ENCODE data around the gene ZNF573. TPM values are rescaled to one million over a fixed set of nuclear protein-coding genes. Genes with fewer than 3 reads are reported as not detected.
"Not testable (repeated sequence)": the region's sequence is repeated elsewhere in the genome, so short reads cannot be mapped to it uniquely, and the experiment has no call there.

The ZNF573 gene
- total RNA-seq: 10 to 100 TPM in 5 of 8 experiments, 1 to 10 TPM in 3; 4.8 to 19.6 (median 11.3) TPM

DNA sequence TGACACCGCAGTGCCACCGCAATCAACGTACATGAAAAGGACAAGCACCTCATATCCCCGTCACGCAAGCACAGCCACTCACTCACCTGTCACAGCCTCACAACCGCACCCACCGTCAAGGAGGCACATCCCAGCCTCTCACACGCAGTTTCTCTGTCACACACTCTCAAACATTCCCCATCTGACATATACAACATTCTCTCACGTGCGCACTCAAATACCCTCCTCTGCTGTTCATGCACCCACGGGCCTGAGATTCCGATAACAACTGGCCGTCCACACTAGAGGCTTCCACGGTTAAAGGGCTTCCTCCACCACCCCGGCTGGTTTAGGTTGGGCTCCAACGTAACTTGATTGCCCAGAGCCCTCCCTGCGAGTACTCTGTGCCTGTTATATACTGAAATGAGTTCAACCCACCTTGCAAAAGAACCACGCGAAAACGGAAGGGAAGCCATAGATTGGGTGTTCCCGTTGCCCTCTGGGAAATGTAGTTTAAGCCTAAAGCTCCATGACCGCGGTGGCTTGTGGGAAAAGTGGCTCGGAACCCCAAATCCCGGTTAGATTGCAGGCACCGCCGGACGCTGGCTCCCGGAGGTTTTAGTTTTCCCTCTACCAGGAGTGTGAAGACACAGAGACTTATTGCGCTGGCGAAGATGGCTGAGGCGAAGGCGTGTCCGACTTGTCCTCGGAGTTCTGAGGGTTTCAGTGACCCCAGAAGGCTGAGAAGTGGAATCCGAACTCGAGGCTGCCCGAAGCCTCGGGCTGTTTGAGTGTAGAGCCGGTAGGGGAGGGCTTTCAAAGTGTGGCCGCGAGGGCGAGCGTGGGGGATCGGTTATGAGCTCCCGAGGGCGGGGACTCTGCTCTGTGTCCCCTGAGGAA, at the start of gene ZNF573:
TSS of gene ZNF573 (minus strand) at position 460 of the 879 bp plus-strand sequence. CDS start 5,857 bp downstream, outside the sequence.
- in situ Hi-C loops (cut with MboI; ENCODE audit: low pct_unique_long_range_greater_than_20kb in 2 of 9, low sequenced_read_pairs in 9 of 9, unreplicated experiment in 9 of 9): no loop called here
- 0 to 8% (median 0%) methylated on average over 1 to 15 of the region's 47 CpGs; no CpG with 5 or more reads in 2 of the 10 experiments for WGBS, 10 experiments
- H3K27ac ChIP-seq: peak within 1 kb of the TSS; percentile 83 to 85
- ATAC-seq (replicated peaks in 6 of 8): peak; percentile 91 to 96 (median 94)
- H3K4me1 ChIP-seq (replicated peaks in 1 of 2): peaks cover 0 to 3% of the 10 kb centered on the region in 2 donors
- peak within 1 kb of the TSS; percentile 74 to 95 (median 94) for H3K4me3 ChIP-seq

DNA sequence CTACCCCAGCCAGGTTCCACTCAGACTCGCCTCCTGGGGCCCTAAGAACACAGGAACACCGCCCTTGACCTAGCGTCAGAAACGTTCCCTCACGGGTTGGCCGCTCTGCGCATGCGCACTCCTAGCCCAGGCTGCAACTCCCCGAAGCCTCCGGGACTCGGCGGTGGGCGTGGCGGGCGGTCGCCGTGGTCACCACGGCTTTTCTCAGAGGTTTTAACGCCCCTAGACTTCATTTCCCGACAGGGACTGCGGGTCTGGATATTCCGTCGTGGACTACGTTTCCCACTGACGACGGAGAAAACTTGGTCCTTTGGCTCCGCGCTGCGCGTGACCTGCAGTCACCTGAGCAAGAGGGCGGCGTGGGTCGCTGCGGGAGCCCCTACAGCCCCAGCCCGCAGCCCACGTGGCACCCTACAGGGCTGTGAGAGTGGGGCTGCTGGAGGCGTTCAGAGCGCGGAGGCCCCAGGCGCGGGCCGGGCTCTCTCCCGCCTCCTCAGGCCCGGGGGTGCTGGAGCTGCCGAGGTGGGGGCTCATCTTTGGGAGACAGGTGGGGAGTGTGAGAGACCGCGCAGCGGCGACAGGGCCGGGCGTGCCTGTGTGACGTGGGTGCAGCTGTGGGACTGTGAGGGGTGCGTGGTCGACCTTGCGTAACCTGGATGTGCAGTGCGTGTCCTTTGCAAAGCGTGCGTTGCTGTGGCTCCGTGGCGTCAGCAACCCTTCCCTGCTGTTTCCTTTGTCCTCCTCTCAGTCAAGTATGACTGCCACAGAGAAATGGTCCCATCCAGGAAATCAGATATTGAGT, 38.0 kb upstream of the ZNF573 start:
- ATAC-seq (replicated peaks in 6 of 8): peak in 6 of 8 experiments; percentile 57 to 94 (median 94)
- 24 to 60% (median 41%) methylated on average over 5 to 23 of the region's 60 CpGs; no CpG with 5 or more reads in 5 of the 10 experiments for WGBS, 10 experiments
- peak overlapping the region; percentile 1 to 57 for H3K27ac ChIP-seq
- peak overlapping the region; percentile 35 to 51 (median 36) for H3K4me3 ChIP-seq
- H3K4me1 ChIP-seq (replicated peaks in 1 of 2): no peaks in the 10 kb centered on the region
- in situ Hi-C loops (cut with MboI; ENCODE audit: low pct_unique_long_range_greater_than_20kb in 2 of 9, low sequenced_read_pairs in 9 of 9, unreplicated experiment in 9 of 9): no loop called here

DNA sequence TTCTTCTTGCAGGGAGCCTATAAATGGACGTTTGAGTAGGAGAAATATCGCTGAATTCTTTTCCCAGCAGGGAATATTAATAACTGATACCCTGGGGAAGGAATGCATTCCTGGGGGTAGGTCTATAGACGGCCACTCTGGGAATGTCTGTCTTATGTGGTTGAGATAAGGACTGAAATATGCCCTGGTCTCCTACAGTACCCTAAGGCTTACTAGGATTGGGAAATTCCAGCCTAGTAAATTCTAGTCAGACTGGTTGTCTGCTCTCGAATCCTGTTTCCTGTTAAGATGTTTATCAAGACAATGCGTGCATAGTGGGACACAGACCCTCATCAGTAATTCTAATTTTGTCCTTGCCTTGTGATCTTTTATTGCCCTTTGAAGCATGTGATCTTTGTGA, 36.2 kb upstream of the ZNF573 start:
- H3K4me3 ChIP-seq; H3K27ac ChIP-seq; H3K4me1 ChIP-seq (replicated peaks in 1 of 2); in situ Hi-C loops (cut with MboI; ENCODE audit: low pct_unique_long_range_greater_than_20kb in 2 of 9, low sequenced_read_pairs in 9 of 9, unreplicated experiment in 9 of 9); ATAC-seq (replicated peaks in 6 of 8): not testable (repeated sequence)
- WGBS, 10 experiments: 13 to 92% (median 79%) methylated on average over 2 to 5 of the region's 5 CpGs; no CpG with 5 or more reads in 1 of the 10 experiments

DNA sequence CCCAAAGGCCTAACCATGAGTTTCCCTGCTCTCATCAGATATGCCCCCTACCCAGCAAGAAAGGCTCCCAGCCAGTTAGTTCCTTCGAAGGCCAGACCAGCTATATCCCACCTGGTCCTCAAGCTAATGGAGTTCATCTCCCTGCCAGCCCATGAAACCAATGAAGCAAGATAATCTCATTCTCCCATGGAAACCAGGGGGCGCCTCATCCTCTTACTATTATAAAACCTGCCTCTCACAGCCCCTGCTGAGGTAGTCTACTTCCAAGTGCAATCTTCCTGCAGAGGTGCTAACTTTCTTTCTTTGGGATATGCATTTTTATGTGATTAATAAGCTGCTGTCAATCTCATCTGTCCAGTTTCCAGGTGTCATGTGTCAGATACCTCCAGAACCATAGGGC, 34.0 kb upstream of the ZNF573 start:
- in situ Hi-C loops (cut with MboI; ENCODE audit: low pct_unique_long_range_greater_than_20kb in 2 of 9, low sequenced_read_pairs in 9 of 9, unreplicated experiment in 9 of 9): no loop called here
- Histone ChIP-seq H3K4me1 (replicated peaks in 1 of 2) (no peaks in the 10 kb centered on the region), H3K27ac (no peak overlapping the region), H3K4me3 (no peak overlapping the region)
- WGBS, 10 experiments: 17 to 100% (median 60%) methylated on average over 1 to 2 of the region's 2 CpGs; no CpG with 5 or more reads in 3 of the 10 experiments
- no peak for ATAC-seq (replicated peaks in 6 of 8)

DNA sequence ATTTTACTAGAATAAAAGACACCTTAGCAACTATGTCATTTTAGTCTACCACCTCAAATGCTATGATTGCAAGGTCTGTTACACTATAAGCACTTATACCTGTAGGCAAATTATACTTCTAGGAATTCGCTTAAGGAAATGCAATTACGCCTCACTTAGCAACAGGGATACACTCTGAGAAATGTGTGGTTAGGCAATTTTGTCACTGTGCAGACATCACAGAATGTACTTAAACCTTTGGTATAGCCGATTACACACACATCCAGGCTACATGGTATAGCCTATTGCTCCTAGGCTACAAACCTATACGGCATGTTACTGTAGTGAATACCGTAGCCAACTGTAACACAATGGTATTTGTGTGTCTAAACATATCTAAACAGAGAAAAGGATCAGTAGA, 30.0 kb upstream of the ZNF573 start:
- no peak for ATAC-seq (replicated peaks in 6 of 8)
- in situ Hi-C loops (cut with MboI; ENCODE audit: low pct_unique_long_range_greater_than_20kb in 2 of 9, low sequenced_read_pairs in 9 of 9, unreplicated experiment in 9 of 9): no loop called here
- Histone ChIP-seq H3K27ac (no peak overlapping the region), H3K4me1 (replicated peaks in 1 of 2) (no peaks in the 10 kb centered on the region), H3K4me3 (no peak overlapping the region)
- WGBS, 10 experiments: 33 to 92% (median 76%) methylated on average over 2 to 5 of the region's 5 CpGs; no CpG with 5 or more reads in 2 of the 10 experiments

DNA sequence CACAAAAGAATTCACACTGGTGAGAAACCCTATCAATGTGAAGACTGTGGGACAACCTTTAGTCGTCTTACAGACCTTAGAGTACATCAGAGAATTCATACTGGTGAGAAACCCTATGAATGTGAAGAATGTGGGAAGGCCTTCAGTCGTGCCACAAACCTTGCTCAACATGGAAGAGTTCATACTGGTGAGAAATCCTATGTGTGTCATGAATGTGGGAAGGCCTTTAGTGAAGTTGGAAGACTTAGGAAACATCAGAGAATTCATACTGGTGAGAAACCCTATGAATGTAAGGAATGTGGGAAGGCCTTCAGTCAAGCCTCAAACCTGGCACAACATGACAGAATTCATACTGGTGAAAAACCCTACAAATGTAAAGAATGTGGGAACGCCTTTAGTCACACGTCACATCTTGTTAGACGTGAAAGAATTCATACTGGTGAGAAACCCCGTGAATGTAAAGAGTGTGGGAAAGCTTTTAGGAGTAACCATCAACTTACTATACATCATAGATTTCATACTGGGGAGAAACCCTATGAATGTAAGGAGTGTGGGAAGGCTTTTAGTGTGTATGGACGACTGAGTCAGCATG, 24.0 kb upstream of the ZNF573 start:
- WGBS, 10 experiments: 0 to 53% (median 30%) methylated on average over 1 to 7 of the region's 7 CpGs; no CpG with 5 or more reads in 1 of the 10 experiments
- Histone ChIP-seq H3K4me1 (replicated peaks in 1 of 2) (no peaks in the 10 kb centered on the region), H3K4me3 (no peak overlapping the region), H3K27ac (no peak overlapping the region)
- no peak for ATAC-seq (replicated peaks in 6 of 8)
- in situ Hi-C loops (cut with MboI; ENCODE audit: low pct_unique_long_range_greater_than_20kb in 2 of 9, low sequenced_read_pairs in 9 of 9, unreplicated experiment in 9 of 9): no loop called here

DNA sequence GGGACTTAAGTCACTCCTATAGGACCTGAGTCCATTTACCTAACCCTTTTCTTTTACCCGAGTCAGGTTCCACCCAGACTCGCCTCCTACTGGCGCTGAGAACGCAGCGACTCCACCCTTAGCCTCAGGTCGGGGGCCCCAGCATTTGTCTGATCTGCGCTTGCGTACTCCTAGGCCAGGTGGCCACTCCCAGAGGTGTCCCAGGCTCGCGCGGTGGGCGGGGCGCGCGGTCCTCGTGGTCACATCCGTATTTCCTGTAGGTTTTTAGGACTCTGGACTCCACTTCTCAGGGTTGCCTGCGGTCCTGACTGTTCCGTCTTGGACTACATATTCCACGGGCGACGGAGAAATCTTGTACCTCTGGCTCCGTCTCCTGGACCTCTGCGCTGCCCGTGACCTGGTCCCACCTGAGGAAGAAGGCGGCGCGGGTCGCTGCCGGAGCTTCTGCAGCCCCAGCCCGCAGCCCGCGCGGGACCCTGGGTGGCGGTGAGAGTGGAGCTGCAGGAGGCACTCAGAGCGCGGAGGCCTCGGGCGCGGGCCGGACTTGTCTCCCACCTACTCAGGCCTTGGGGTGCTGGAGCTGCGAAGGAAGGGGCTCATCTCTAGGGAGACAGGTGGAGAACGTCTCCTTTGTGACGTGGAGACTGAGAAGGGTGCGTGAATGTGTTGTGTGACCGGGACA, 11.0 kb upstream of the ZNF573 start:
- ATAC-seq (replicated peaks in 6 of 8): no peak
- no peak overlapping the region for H3K4me3 ChIP-seq
- H3K4me1 ChIP-seq (replicated peaks in 1 of 2): no peaks in the 10 kb centered on the region
- H3K27ac ChIP-seq: no peak overlapping the region
- 42 to 100% (median 92%) methylated on average over 1 to 12 of the region's 46 CpGs; no CpG with 5 or more reads in 3 of the 10 experiments for WGBS, 10 experiments
- in situ Hi-C loops (cut with MboI; ENCODE audit: low pct_unique_long_range_greater_than_20kb in 2 of 9, low sequenced_read_pairs in 9 of 9, unreplicated experiment in 9 of 9): no loop called here

DNA sequence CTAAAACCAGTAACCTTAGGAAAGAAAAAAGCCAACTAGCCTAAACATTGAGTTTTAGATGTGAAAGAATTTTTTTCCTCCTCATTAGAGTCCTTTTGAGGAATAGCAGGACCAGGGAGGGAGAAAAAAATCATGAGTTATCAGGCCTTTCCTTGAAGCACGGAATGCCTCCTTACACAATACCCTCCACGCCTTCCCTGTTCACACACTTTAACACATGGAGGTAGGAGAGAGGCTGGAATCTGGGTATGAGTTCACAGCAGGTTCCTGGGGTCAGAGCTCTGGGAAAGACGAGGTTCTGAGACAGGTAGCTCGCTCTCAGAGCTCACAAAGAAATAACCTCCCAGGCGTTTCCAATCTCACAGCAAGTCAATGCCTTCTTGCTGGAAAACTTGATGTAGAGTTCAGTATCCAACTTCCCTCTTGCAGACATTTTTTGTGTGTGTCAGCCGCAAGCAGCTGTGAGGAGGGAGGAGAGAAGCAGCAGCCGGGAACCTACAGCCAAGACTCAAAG, 716 bp downstream of the ZNF573 start:
- peaks cover 0 to 3% of the 10 kb centered on the region in 2 donors for H3K4me1 ChIP-seq (replicated peaks in 1 of 2)
- peak overlapping the region; percentile 74 to 95 (median 94) for H3K4me3 ChIP-seq
- in situ Hi-C loops (cut with MboI; ENCODE audit: low pct_unique_long_range_greater_than_20kb in 2 of 9, low sequenced_read_pairs in 9 of 9, unreplicated experiment in 9 of 9): no loop called here
- peak overlapping the region; percentile 83 to 85 for H3K27ac ChIP-seq
- ATAC-seq (replicated peaks in 6 of 8): no peak
- WGBS, 10 experiments: 0 to 100% (median 40%) methylated on average over 1 to 6 of the region's 7 CpGs; no CpG with 5 or more reads in 2 of the 10 experiments

DNA sequence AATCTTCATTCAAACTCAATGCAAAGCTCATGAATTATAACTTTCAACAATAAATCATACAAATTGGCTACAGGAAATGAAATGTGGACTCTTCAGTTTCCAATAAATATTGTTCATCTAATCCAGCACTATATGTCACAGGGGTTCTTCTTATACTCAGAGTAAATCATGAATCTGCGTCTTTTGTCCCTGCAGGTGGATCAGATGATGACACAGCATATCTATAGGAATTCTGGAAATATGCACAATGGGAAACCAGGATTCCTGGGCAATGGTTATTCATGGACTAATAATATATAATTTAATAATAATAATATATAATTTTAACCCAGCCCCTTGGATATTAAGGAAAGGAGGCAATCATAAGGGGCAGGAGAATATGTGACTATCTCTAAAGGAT, 8.4 kb downstream of the ZNF573 start:
- in situ Hi-C loops (cut with MboI; ENCODE audit: low pct_unique_long_range_greater_than_20kb in 2 of 9, low sequenced_read_pairs in 9 of 9, unreplicated experiment in 9 of 9): no loop called here
- WGBS, 10 experiments: 75 to 100% (median 100%) methylated on average over 1 of the region's 1 CpG; no CpG with 5 or more reads in 5 of the 10 experiments
- no peak for ATAC-seq (replicated peaks in 6 of 8)
- no peaks in the 10 kb centered on the region for H3K4me1 ChIP-seq (replicated peaks in 1 of 2)
- no peak overlapping the region for H3K4me3 ChIP-seq
- no peak overlapping the region for H3K27ac ChIP-seq

DNA sequence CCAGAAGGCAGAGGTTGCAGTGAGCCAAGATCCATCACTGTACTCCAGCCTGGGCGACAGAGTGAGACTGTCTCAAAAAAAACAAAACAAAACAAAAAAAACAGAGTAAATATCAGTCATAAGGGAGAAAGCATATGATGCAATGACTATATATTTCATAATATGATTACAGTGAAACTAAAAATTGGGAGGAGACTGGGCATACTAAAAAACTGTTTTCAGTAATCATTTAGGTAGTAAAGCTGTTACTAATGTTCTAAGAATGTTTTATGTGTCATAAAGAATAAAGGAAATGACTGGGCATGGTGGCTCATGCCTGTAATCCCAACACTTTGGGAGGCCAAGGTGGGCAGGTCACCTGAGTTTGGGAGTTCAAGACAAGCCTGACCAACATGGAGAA, 15.9 kb downstream of the ZNF573 start:
- H3K4me1 ChIP-seq (replicated peaks in 1 of 2): no peaks in the 10 kb centered on the region
- ATAC-seq (replicated peaks in 6 of 8): no peak
- in situ Hi-C loops (cut with MboI; ENCODE audit: low pct_unique_long_range_greater_than_20kb in 2 of 9, low sequenced_read_pairs in 9 of 9, unreplicated experiment in 9 of 9): no loop called here
- no peak overlapping the region for H3K4me3 ChIP-seq
- no peak overlapping the region for H3K27ac ChIP-seq
- WGBS, 10 experiments: 38 to 100% (median 90%) methylated on average over 1 of the region's 1 CpG; no CpG with 5 or more reads in 4 of the 10 experiments

DNA sequence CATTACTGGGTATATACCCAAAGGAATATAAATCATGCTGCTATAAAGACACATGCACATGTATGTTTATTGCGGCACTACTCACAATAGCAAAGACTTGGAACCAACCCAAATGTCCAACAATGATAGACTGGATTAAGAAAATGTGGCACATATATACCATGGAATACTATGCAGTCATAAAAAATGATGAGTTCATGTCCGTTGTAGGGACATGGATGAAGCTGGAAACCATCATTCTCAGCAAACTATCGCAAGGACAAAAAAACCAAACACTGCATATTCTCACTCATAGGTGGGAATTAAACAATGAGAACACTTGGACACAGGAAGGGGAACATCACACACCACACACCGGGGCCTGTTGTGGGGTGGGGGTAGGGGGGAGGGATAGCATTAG, 21.7 kb downstream of the ZNF573 start:
- WGBS, 10 experiments: no CpG with 5 or more reads among the region's 4 CpGs
- H3K27ac ChIP-seq; ATAC-seq (replicated peaks in 6 of 8); H3K4me1 ChIP-seq (replicated peaks in 1 of 2); H3K4me3 ChIP-seq; in situ Hi-C loops (cut with MboI; ENCODE audit: low pct_unique_long_range_greater_than_20kb in 2 of 9, low sequenced_read_pairs in 9 of 9, unreplicated experiment in 9 of 9): not testable (repeated sequence)

DNA sequence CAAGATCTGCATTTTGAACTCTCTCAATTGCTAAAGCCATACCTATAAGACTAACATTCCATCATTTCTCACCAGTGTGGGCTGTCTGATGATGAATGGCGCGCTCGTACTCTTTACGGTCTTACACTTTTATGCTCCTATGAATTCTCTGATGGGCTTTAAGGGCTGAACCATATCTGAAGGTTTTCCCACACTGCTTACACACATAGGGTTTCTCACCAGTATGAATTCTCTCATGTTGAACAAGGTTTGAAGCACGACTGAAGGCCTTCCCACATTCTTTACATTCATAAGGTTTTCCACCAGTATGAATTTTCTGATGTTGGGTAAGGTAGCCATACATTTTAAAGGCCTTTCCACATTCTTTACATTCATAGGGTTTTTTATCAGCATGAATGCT, 41.0 kb downstream of the ZNF573 start:
- H3K4me3 ChIP-seq: no peak overlapping the region
- no peak overlapping the region for H3K27ac ChIP-seq
- H3K4me1 ChIP-seq (replicated peaks in 1 of 2): no peaks in the 10 kb centered on the region
- in situ Hi-C loops (cut with MboI; ENCODE audit: low pct_unique_long_range_greater_than_20kb in 2 of 9, low sequenced_read_pairs in 9 of 9, unreplicated experiment in 9 of 9): no loop called here
- WGBS, 10 experiments: 63 to 80% (median 75%) methylated on average over 3 to 5 of the region's 5 CpGs; no CpG with 5 or more reads in 3 of the 10 experiments
- no peak for ATAC-seq (replicated peaks in 6 of 8)
